Left lobe of liver (tissue), 2 donors: ENCODE results near the gene HM13. TPM values are rescaled to one million over a fixed set of nuclear protein-coding genes. Genes with fewer than 3 reads are reported as not detected.
"Not testable (repeated sequence)": the region's sequence is repeated elsewhere in the genome, so short reads cannot be mapped to it uniquely, and the experiment has no call there.

Source experiments
- ATAC-seq: fragments of 200-7000 bp; cut with Tn5 transposase; one replicate; pipeline ENCODE4 v1.9.1; 2020; ENCODE audit warnings: mild to moderate bottlenecking, moderate library complexity
- DNase-seq: peaks from one replicate; pipeline ENCODE4 v3.0.0-alpha.2; 2020; ENCODE audit warnings: low spot score
- total RNA-seq: library from RNA; stranded (reverse); gene quantifications from one replicate; pipeline ENCODE4 v1.2.1, GENCODE V29; 2021
- donor health status: DM: no; HTN: no; CAD: no; lungs with moderate emphysema.
- donor health status: DM: no; HTN: yes; CAD: no.

The HM13 gene
- total RNA-seq, 1 donor from 2014 or later = 147 TPM

DNA sequence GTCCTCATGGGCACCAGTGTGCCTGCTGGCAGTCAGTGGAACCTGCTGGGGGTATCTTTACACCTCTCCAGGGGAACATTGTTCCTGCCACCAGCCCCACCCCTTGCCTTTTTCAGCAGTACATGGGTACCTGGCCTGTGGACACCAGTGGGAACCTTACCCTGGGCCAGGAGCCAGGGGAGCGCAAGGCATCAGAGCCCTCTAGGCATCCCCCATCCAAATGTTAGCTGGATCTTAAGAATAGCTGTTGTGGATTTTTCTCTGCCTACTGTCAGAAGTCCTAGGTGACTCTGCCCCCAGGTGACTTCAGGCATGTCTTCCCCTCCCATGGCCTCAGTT lies 52.0 kb downstream of the HM13 start:
- no peak for DNase-seq
- ATAC-seq = no peak

GRCh38 chr20:31566658-31567379 lies 52.6 kb downstream of the HM13 start:
- DNase-seq (no peak), ATAC-seq (no peak)

- no peak for DNase-seq
These were observed 53.1 kb downstream of the HM13 start for GRCh38 chr20:31567380-31567720.

GRCh38 chr20:31568041-31568731 lies 53.9 kb downstream of the HM13 start:
- ATAC-seq = no peak
- no peak for DNase-seq

More at GRCh38 chr20:31567380-31567720, 53.1 kb downstream of the HM13 start:
- ATAC-seq = no peak

- ATAC-seq (no peak), DNase-seq (no peak)
These were observed 54.5 kb downstream of the HM13 start for GRCh38 chr20:31568773-31569162.

DNA sequence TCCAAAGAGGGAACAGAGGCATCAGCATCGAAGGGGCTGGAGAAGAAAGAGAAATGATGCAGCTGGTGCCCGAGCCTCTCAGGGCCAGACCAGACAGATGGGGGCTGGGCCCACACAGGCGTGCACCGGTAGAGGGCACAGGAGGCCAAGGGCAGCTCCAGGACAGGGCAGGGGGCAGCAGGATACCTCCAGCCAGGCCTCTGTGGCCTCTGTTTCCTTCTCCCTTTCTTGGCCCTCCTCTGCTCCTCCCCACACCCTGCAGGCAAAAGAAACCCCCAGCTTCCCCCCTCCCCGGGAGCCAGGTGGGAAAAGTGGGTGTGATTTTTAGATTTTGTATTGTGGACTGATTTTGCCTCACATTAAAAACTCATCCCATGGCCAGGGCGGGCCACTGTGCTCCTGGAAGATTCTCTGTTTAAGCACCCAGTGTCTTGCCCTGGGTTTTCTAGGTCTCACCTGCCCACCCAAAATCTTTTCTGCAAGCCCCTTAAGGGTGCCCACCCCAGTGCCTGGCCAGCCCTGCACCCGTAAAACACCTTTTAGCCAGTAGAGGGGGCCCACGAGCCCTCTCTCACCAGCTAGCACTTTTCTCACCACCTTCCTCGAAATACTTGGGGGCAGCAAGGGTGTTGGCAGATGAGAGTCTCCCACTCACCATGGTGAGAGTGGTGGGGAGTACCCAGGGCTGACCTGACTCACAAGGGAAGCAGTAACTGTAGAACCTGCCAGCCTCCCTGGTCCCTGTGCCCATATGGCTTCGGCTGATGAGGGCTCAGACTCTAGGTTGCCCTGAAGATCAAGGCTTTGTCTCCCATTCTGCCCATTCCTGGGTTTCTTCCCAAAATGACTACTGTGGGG lies 55.1 kb downstream of the HM13 start:
- ATAC-seq = peak; percentile 38

DNA sequence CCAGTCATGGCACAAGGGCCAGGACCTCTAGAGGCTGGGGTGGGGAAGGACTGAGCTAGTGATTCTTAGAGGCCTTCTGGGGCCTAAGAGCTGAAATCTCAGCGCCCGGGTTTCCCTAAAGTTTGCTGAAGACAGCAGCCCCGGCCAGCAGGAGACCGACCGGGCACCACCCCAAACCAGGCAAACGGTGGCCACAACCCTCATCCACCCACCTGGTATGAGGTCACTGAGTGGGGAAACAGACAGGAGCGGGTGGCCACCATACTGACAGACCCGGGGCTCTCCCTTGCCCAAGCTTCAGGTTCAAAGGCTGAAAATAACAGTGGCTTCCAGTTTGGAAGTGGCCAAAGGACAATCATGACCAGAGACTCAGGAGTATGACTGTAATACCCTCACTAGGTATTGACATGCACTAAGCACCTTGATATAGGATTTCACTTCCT lies 55.8 kb downstream of the HM13 start:
- ATAC-seq (peak; percentile 1), DNase-seq (peak; percentile 54)

More for the DNA sequence above, 55.1 kb downstream of the HM13 start:
- peak; percentile 70 for DNase-seq

DNA sequence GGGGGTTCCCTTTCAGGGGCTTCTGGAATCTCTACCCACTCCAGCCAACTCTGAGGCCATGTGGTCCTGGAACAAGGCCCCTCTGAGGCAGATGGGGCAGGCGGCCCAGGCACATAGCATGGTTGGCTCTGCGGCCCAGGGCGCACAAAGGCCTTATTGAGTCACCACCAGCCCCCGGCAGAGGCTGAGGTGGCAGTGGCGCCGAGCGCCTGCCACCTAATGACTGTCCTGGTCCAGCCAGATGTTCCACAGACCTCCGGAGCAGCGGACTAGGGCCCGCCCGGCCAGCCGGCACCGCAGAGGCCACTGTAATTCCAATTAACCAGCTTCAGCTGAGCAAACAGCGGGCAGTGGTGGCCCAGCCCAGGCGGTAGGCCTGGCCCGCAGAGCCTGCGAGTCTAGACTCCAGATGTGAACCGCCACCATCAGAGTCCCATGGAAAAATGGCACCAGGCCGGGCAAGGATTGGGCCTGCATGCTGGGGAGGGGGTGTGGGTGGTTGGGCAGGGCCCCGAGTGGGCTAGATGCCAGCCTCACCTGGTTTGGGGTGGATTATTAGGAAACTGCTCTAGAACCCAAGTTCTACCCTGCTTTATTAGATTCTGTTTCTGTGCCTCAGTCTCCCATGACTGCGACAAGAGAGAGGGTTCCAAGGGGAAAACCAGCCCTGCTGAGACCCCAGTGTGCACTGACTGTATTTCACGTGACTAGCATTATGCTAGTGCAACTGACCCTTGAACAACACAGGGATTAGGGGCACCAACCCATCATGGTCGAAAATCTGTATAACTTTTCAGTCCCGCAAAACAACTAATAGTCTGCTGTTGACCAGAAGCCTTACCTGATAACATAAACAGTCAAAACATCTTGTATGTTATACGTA lies 56.7 kb downstream of the HM13 start:
- ATAC-seq (no peak), DNase-seq (peak; percentile 54)

DNA sequence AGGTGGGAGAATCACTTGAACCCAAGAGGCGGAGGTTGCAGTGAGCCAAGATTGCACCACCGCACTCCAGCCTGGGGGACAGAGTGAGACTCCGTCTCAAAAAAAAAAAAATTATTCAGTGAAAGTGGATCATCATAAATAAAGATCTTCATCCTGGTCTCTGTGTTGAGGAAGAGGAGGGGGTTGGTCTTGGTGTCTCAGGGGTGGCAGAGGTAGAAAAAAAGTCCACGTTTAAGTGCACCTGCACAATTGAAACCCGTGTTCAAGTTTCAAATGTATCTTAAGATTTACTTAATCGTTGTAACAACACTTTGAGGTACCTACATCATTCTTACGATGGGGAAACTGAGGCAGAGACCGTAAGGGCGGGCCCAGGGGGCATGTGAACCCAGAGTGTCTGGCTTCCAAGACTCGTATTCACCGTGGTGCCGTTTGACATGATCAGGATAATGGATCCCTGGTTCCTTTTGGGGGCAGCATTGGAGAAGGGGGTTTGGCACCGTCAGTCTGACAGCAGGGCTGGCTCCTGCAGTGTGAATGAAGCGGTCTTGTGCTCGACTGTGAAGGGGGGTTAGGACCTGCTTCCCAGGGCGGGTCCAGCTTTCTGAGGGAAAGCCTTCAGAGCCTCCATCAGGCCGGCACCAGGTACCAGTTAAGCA lies 57.9 kb downstream of the HM13 start:
- ATAC-seq (no peak), DNase-seq (no peak)

DNA sequence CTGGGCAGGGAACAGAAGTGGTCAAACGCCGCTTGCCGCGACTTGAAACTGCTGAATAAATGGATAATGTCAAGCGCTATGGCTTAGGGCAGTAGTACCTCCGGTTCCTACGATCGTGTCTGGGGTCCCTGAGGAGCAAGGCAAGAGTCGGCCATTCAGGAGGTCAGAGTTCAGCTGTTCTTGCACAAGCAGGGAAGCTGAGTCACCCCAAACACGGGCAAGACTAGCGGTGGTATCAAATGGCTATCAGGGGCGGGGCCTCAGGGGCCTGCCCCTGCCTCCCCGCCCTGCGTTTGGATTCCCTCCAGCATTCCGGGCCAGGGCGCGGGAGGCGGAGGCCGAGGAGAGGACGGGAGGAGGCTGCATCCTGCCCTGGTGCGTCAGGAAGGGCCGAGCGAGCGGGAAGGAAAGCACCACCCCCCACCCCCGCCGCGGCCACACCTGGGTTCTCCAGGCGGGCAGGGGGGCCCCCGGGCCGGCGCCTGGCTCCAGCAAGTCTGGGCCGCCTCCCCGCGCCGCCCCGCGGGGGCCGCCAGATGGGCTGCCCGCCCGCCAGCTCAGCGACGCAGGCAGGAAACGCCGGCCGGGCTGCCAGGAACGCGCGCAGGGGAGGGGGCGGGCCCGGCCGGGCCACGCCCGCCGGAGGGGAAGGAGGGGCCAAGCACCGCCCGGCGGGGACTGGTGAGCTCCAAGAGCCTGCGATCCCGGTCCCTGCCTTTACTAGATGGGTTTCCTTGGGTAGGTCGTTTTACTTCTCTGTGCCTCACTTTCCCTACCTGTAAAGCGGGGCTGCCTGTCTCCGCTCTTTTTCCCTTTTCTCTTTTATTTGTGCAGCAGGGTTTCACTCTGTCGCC lies 58.7 kb downstream of the HM13 start:
- peak; percentile 81 for ATAC-seq
- DNase-seq = peak; percentile 98

- no peak for DNase-seq
- no peak for ATAC-seq
These were observed 59.5 kb downstream of the HM13 start for GRCh38 chr20:31573555-31574321.

DNA sequence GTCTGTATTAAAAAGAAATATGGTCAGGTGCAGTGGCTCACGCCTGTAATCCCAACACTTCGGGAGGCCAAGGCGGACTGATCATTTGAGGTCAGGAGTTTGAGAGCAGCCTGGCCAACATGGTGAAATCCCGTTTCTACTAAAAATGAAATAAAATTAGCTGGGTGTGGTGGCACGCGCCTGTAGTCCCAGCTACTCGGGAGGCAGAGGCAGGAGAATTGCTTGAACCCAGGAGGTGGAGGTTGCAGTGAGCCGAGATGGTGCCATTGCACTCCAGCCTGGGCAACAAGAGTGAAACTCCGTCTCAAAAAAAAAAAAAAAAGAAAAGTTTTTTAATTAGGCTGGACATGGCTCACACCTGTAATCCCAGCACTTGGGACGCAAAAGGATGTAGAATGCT lies 60.7 kb downstream of the HM13 start:
- not testable (repeated sequence) for ATAC-seq, DNase-seq

GRCh38 chr20:31576751-31577150 lies 62.5 kb downstream of the HM13 start:
- ATAC-seq = no peak
- DNase-seq = no peak

- ATAC-seq = no peak
These were observed 63.0 kb downstream of the HM13 start for GRCh38 chr20:31577194-31577593.

DNA sequence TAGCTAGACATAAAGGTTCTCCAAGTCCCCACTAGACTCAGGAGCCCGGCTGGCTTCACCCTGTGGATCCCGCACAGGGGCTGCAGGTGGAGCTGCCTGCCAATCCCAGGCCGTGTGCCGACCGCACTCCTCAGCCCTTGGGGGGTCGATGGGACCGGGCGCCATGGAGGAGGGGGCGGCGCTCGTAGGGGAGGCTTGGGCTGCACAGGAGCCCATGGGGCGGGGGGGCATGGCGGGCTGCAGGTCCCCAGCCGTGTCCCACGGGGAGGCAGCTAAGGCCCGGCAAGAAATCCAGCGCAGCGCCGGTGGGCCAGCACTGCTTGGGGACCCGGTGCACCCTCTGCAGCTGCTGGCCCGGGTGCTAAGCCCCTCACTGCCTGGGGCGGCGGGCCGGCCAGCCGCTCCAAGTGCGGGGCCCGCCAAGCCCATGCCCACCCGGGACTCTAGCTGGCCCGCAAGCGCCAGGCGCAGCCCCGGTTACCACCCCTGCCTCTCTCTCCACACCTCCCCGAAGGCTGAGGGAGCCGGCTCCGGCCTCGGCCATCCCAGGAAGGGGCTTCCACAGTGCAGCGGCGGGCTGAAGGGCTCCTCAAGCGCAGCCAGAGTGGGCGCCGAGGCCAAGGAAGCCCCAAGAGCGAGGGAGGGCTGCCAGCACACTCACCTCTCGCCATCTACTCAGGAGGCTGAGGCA lies 64.4 kb downstream of the HM13 start:
- ATAC-seq (no peak), DNase-seq (no peak)

More at GRCh38 chr20:31577194-31577593, 63.0 kb downstream of the HM13 start:
- DNase-seq = no peak

DNA sequence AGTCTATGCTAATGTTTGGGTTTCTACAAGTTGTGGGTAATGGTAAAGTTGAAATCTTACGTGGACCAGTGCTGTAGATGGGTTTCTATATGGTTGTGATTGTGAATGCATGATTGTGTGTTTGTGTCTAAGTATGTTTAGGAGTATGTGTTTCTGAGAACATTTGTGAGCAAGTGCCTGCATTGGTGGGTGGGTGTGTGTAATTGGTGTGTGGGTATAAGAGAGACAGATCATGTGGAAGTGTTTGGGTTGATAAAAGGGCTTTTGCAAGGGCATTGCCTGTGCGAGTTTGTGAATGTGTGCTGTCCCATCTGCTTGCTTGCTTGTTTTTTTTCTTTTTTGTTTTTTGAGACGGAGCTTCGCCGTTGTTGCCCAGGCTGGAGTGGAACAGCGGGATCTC lies 65.0 kb downstream of the HM13 start:
- no peak for DNase-seq
- no peak for ATAC-seq

DNA sequence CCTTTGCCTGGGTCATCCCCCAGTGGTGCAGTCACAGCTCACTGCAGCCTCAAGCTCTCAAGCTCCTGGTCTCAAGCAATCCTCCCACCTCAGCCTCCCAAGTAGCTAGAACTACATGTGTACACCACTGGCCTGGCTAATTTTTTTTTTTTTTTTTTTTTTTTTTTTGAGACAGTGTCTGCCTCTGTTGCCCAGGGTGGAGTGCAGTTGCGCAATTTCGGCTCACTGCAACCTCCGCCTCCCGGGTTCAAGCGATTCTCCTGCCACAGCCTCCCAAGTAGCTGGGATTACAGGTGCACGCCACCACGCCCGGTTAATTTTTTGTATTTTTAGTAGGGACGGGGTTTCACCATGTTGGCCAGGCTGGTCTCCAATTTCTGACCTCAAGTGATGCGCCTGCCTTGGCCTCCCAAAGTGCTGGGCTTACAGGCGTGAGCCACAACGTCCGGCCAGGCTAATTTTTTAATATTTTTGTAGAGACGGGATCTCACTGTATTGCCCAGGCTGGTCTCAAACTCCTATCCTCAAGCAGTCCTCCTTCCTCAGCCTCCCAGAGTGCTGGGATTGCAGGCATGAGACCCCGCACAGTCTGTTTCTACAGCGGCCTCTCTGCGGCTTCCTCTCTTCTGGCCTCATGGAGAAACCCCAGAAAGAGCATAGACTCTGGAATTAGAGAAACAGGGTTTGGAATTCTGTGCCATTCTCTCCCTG lies 65.9 kb downstream of the HM13 start:
- not testable (repeated sequence) for ATAC-seq

More for the DNA sequence above, 65.9 kb downstream of the HM13 start:
- not testable (repeated sequence) for DNase-seq
